Omental fat pad (tissue), 4 donors: ENCODE measurements around the gene NHS. TPM values are rescaled to one million over a fixed set of nuclear protein-coding genes. Genes with fewer than 3 reads are reported as not detected.
"Not testable (repeated sequence)": the region's sequence is repeated elsewhere in the genome, so short reads cannot be mapped to it uniquely, and the experiment has no call there.

Source experiments
- ATAC-seq: fragments of 150-250 bp; one replicate; pipeline ENCODE4 v1.9.1; 2016; ENCODE audit warnings: mild to moderate bottlenecking, moderate library complexity; ENCODE audit not compliant: low FRiP score
- DNase-seq: peaks from one replicate; pipeline ENCODE4 v3.0.0-alpha.2; 2019; ENCODE audit warnings: low spot score
- total RNA-seq, 4 donors: library from RNA; depleted of rRNA; stranded (reverse); fragments of >200 nt; gene quantifications; one replicate each; pipeline ENCODE4 v1.1.0, GENCODE V29; 2016
- TF ChIP-seq, protein P1 (sequence below), 3 donors: fragments of 450-650 bp; IDR thresholded peaks; one replicate each; pipeline ENCODE4 v1.5.1; 2016 to 2017; ENCODE audit warnings: antibody characterized with exemption in 3 of 3, mild to moderate bottlenecking in 3 of 3, moderate library complexity in 2 of 3

Gene NHS
- total RNA-seq, 4 donors from 2014 or later, result 4.0 to 9.7 (median 7.6) TPM

DNA sequence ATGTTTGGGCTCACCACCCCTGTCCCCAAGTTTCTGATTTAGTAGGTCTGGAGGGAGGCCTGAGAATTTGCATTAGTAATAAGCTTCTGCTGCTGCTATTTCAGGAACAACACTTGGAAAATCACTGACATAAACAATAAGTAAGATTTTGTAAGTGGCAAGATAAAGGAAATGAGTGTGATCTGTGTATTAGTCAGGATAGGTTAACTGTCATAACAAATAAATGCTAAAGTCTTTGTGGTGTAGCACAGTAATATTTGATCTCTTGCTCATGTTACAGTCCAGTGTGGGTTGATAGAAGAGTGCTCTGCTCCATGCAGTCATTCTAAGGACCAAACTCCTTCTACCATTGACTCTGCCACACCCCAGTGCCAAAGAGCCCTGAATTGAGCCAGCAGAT is 67.0 kb downstream of the NHS start:
- DNase-seq (no peak), ATAC-seq (no peak)
- TF ChIP-seq, protein P1, sequence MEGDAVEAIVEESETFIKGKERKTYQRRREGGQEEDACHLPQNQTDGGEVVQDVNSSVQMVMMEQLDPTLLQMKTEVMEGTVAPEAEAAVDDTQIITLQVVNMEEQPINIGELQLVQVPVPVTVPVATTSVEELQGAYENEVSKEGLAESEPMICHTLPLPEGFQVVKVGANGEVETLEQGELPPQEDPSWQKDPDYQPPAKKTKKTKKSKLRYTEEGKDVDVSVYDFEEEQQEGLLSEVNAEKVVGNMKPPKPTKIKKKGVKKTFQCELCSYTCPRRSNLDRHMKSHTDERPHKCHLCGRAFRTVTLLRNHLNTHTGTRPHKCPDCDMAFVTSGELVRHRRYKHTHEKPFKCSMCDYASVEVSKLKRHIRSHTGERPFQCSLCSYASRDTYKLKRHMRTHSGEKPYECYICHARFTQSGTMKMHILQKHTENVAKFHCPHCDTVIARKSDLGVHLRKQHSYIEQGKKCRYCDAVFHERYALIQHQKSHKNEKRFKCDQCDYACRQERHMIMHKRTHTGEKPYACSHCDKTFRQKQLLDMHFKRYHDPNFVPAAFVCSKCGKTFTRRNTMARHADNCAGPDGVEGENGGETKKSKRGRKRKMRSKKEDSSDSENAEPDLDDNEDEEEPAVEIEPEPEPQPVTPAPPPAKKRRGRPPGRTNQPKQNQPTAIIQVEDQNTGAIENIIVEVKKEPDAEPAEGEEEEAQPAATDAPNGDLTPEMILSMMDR (IDR thresholded peaks at IDR 0.05), result no peak

DNA sequence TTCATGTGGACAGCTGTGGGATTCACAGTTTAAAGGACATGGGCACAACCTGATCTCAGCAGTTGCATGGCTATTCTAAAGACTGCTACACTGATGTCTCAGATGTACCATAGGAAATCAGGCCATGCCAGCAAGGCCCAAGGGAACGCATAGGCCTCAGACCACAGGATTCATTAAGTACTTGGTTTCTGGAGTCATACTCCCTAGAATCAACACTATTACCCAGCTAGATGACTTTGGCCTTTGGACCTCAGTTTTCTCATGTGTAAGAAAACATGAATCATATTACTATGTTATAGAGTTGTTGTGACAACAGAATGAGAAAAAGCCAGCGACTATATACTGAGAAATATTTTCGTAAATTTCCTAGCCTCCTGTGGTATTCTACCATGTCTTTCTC is 67.9 kb downstream of the NHS start:
- TF ChIP-seq, protein P1 (IDR thresholded peaks at IDR 0.05), result no peak
- ATAC-seq (no peak), DNase-seq (no peak)

DNA sequence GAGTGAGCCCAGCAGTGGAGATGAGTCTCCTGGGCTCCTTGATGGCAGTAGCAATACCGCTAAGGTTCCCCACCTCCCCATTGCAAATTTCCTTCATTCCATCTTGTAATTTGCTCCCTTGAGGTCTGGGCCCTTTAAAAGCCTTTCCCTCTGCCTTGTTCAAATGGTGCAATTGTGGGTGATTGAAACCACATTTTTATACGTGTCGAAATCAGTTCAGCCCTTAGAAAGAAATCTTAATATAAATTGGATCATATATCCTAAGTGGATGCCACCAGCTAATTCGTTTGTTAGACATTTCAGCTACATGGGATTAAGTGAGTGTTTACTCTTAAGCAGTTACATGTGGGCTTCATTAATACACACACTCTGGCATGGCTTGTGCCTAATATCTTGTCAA is 68.6 kb downstream of the NHS start:
- no peak for DNase-seq
- TF ChIP-seq, protein P1 (IDR thresholded peaks at IDR 0.05), result no peak
- no peak for ATAC-seq

DNA sequence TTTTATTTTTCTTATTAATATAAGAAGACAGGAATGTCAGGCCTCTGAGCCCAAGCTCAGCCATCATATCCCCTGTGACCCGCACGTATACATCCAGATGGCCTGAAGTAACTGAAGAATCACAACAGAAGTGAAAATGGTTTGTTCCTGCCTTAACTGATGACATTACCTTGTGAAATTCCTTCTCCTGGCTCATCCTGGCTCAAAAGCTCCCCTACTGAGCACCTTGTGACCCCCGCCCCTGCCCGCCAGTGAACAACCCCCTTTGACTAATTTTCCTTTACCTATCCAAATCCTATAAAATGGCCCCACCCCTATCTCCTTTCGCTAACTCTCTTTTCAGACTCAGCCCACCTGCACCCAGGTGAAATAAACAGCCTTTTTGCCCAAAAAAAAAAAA is 71.3 kb downstream of the NHS start:
- DNase-seq, ATAC-seq: not testable (repeated sequence)

DNA sequence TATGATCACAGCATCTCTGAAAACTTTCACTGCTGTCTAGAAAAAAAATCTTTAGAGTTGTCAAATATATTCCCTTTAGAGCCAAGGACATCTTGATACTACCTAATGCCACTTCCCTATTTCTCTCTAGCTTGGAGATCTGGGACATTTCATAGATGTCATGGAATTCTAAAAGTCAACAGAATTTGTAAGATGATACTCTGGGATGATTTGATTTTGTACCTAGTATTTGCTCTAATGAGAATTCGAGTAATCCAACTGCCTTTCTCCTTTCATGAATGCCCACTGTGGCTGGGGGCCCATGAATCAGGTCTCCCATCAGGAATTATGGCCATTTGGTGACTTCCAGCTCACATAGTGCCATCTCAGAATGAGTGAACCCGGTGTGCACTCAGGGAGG is 73.2 kb downstream of the NHS start:
- no peak for ATAC-seq
- no peak for DNase-seq
- TF ChIP-seq, protein P1 (IDR thresholded peaks at IDR 0.05), result no peak

DNA sequence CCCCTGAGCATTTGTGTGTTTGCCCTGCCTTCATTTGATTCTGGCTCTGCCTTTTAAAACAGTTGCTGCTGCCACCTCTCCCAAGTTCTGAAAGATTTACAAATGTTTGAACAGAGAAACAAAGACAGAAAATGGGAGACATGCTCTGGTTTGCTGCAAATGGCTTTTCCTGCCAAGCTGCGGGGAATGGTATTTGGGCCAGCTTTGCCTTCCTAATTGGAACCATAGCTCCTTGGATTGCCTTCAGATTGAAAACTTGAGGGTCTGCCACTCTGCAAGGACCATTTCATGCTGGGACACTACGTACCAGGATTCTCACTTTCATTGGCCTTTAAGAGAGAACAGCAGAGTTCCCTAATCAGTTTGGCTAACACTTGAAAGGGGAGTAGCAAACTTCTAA is 74.9 kb downstream of the NHS start:
- ATAC-seq (no peak), DNase-seq (no peak)
- TF ChIP-seq, protein P1 (IDR thresholded peaks at IDR 0.05), result no peak

DNA sequence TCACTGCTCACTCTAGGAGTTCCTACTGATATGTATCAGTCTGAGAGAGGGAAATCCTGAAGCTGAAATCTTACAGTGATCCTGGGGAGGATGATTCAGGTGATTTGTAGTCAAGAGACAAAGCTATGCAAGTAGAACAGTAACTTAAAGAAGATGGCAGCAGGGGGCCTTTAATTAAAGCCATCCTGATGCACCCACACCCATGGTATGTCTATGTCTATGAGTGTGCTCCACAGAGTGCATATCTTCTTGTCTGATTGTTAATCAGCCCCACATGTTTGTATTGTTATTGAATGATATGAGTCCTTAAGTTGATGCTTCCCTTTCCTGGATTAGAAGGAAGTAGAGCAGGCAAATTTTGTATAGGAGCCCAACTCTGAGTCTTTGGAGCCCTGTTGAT is 78.8 kb downstream of the NHS start:
- ATAC-seq, result no peak
- TF ChIP-seq, protein P1 (IDR thresholded peaks at IDR 0.05), result no peak

DNA sequence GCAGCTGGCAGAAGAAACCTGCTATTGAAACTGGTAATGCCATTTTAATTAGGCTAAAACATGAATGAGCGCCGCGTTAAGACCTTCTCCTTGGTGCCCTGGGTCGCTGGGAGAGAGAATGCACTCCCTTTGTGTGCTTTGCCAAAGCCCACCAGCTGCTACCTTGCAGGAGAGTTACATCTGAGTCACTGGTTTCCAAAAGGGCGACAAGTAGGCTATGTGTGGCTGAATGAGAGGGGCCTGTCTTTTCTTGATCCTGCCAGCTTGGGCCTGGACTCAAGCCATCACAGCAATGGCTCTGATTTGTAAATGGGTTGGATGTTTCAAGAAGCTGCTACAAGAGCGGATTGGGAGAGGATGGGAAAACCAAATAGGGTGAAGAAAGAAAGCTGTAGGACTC is 81.5 kb downstream of the NHS start:
- TF ChIP-seq, protein P1 (IDR thresholded peaks at IDR 0.05), result no peak
- ATAC-seq (no peak), DNase-seq (no peak)

More for the DNA sequence above, 78.8 kb downstream of the NHS start:
- no peak for DNase-seq
